Stimulated activated CD8-positive, alpha-beta memory T cell treated with anti-CD3 and anti-CD28 coated beads, Interleukin-7, amount 100 ng/mL, for 48 hours (primary cell): ENCODE data around the gene CCND3.
A peak's percentile ranks its signal among the peaks of the same experiment; 100 is the strongest.
"Not testable (repeated sequence)": the region's sequence is repeated elsewhere in the genome, so short reads cannot be mapped to it uniquely, and the experiment has no call there.

Source experiments
- DNase-seq, 2 donors: peaks; one replicate each; pipeline ENCODE4 v3.0.0-alpha.2; 2020; ENCODE audit warnings: low read depth in 1 of 2; ENCODE audit errors: extremely low read depth in 1 of 2

The CCND3 gene

DNA sequence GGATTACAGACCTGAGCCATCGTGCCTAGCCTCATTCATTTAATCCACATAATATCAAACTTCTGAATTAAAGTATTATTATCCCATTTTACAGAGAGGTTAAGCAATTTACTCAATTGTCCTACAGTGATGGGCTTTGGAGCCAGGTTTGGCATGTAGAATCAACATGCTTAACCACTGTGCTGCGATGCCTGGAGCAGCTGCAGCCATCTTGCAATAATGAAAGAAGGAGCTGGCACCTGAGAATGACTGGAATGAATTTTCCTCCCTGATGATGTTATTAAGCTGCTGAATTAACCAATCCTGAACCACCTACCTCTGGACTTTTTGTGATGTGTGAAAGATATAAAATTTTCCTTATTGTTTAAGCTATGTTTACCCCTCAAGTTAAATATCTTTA lies 13.1 kb upstream of the CCND3 start:
- no peak for DNase-seq

DNA sequence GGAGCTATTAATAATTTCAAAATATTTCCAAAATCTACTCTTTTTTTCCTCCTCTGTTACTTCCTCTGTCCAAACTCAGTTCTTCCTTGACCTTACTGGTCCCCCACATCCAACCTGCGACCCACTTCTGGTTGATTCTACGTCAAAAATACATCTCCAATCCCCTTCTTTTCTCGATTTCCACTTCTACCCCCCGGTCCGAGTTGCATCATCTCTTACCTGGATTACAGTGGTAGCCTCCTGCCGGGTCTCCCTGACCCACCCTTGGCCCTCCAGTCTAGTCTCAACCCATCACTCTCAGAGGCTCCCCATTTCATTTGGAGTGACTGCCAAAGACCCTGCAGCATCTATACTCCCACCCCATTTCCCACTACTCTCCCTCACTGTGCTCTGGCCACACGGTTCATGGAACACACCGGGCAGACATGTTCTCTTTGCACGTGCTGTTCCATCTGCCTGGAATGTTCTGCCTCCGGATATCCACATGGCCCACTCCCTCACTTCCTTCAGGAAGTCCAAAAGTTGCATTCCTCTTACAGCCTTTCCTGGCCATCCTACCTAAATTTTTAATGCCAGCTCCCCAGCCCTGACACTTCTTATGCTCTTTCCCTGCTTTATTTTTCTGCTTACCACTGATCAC lies 6.1 kb upstream of the CCND3 start:
- DNase-seq = no peak

DNA sequence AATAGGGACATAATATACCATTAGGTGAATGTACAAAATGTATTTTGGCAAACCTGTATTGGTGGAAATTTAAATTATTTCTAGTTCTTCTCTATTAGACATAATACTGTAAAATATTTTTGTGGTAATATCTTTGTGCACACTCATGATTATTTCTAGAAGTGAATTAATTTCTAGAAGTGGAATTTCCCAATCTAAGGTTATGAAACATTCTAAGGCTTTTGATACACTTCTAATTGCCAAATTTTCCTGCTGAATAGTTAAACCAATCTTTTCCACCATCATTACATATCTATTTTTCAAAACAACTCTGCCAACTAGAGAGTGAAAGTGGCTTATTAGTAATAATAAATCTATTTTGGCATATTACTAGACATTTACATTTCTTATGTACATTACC lies 1.8 kb upstream of the CCND3 start:
- DNase-seq = no peak

DNA sequence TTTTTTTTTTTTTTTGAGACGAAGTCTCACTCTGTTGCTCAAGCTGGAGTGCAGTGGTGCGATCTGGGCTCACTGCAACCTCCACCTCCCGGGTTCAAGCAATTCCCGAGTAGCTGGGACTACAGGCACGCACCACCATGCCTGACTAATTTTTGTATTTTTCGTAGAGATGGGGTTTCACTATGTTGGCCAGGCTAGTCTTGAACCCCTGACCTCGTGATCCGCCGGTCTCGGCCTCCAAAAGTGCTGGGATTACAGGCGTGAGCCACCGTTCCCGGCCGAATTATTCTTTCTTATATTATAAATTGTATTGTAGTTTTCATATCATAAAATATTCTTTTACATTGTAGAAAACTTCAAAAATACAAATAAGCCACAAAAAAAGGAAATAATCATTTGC lies 1.3 kb upstream of the CCND3 start:
- DNase-seq = not testable (repeated sequence)

DNA sequence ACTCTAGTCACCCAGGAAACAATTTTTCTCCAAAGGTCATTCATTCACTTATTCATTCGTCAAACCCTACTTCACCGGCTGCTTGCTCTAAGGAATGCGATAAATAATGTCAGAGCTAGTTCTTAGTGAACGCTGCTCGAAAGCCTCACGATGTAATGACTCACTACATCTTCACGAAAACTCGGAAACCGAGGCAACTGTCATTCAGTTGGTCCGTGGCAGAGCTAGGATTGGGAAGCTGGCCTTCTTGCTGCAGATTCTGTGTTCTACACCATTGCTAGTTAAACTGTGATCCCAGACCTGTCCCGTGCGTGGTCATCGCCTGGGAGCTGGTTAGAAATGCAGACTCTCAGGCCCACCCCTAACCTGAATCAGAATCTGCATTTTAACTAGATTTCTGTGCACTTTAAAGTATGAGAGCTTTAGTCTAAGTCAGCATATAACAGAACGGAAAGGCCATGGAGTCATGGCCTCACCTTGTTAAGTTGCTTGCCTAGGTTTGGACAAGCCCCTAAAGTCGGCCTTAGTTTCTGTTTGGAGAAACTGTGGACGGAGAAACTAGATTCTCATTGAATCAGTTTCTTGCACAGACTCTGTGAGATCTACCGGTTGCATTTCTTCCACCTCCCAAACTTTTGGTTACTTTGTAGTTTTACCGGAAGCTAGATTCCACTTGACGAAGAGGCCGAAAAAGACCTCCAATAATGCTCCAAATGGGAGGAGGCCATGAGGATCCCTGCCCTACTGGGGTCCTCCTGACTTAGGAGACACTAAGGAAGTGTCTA lies 651 bp upstream of the CCND3 start:
- no peak for DNase-seq

DNA sequence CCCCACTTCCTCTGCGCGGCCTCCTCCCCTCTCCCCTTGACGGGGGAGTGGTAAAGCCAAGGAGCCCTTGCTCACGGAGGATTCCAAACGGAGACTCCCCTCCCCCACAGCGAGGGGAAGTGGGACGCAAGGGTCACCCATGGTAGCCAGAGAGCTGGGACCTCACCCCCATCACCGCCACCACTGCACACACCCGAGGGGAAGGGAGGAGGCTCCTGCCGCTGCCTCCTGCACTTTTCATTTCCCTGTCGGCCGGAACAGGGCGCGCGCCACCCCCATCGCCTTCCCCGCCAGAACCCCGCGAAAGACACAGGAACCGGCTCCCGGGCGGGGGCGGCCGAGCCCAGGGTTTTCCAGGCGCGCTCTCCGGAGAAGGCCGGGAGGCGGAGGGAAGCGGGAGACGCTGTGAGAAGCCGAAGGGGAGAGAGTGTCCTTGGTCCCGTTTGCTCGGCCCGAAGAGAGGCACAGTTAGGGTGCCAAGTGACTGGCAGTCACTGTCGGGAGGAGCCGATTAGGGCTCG lies 789 bp downstream of the CCND3 start:
- peak; percentile 41 to 52 for DNase-seq

DNA sequence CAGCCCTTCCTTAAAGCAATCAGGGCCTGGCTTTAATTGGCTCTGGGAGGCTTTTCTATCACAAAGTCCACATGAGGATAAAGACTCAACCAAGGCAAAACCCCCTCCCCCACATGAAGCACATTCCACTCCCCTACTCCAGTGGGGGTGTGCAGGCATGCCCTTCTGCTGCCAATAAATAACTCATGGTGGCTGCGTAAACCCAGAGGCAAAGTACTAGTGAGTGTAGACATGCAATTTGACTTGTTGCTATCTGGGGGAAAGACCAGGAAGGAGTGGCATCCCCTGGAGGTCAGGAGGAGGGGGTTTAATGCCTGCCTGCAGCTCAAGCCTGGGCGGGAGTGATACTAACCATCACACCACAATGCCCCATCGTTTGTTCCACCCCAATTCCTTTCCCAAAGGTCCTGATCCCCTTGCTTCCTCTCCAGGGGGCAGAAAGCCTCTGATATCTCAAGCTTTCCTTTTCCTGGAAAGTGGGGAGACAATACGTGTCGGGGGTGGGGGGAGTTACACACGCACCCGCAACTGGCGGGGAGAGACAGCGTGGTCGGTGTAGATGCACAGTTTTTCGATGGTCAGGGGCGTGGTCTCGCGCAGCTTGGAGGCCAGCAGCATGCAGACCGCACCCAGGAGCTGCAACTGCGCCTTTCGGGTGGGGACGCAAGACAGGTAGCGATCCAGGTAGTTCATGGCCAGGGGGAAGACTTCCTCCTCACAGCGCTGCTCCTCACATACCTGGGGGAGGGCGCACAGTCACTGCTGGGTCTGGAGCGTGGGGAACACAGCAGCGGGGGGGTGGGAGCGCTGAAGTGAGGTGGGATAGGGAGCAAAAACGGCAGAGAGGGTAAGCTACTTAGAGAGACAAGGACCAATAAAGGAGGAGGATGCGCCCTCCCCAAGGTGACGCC lies 1.5 kb downstream of the CCND3 start:
- peak in 1 of 2 donors; percentile 56 for DNase-seq

DNA sequence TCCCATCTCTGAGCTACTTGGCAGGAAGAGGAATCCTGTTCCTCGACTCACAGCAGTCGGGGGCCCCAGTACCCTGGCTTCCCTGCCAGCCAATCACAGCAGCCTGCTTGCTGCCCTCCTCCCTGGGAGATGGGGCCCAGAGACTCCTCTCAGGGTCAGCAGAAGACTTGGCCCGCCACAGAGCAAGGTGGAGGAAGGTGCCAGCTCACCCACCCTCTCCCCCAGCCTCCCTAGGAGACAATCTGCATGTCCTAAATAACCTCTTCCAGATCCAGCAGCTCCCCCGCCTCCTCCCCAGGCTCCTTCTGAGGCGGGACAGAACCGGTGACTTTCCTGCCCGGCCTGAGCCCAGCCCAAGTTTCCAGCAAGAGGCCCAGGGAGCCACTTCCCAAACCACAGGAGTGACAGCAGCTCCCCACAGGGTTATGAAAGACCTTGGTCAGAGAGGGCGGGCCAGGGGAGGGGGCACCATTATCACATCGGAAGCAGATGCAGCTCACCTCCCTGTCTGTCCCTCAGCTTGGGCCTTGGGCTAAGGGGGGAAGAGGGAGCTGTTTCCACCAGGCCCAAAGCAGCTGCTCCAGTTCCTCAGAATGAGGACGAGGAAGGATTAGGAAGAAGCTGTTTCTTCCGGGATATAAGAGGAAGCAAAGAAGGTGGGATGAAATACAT lies 2.3 kb downstream of the CCND3 start:
- DNase-seq = peak in 1 of 2 donors; percentile 48

DNA sequence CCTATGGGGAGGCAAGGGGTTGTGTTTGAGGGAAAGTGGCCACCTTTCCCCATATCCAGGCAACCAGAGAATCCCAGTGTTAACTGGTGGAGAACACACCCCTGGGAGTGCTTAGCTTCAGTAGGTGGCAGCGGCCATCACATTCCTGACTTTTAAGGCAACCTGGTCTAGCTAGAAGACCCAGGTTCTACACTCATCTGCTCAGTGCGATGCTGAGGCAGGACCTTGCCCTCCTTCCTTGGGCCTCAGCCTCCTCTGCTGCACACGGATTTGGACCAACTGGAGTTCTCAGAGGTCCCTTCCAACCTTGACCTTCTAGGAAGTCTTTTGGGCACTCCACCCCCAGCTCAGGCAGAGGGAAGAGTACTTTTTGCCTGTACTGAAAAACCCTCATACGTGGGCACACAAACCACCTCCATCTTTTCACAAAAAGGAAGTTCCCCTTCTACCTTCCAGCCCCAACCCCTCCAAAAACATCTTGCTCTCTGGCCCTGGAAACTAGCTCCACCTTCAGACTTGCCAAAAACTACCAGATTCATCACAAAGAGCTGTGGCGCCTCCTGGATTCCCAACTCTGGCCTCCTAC lies 2.9 kb downstream of the CCND3 start:
- DNase-seq = no peak

DNA sequence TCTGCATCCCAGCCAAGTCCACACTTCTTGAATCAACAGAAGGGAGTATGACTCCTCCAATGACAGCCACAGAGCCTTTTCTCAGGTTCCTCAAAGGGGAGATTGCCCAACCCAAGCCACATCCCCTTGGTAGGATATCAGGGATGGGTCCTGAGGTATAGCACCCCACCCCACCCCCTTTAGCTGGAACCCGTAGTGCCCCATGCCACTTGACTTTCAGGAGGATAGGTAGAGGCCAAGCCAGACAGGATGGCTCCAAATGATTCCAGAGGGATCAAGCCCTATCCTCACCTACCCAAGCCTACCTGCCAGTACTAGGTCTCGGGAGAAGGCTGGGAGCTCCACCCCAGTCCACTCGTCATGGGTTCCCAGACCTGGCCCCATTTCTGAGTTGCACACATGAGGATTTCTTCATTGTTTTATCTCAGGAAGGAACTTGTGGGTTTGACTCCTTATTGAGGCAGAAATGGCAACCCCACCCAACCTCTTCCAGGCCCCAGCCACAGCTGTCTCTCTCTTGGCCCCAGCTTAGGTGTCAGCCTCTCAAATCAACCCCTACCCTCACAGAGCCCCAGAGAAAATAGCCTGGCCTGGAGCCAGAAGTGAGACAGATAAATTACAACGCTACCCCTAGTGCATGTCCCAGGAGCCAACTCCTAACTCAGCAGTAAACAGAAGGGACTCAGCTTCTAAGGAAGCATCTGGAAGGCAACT lies 3.6 kb downstream of the CCND3 start:
- no peak for DNase-seq

DNA sequence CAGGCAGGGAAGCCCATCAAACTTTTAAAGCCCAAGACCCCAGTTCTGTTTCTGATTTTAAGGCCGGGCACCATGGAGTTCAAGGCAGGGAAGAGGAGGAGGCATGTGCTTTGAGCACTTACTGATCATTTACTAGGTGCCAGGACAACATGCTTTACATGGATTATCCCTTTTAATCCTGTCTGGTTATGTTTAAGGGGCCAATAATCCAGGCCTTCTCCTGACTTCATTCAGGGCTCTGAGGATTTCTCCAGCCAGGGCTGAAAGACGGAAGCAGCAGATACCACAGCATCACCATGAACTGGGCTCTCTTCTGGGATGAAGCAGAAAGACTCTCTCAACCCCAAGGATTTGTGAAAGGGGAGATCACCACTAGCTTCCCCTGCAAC lies 4.1 kb downstream of the CCND3 start:
- no peak for DNase-seq

DNA sequence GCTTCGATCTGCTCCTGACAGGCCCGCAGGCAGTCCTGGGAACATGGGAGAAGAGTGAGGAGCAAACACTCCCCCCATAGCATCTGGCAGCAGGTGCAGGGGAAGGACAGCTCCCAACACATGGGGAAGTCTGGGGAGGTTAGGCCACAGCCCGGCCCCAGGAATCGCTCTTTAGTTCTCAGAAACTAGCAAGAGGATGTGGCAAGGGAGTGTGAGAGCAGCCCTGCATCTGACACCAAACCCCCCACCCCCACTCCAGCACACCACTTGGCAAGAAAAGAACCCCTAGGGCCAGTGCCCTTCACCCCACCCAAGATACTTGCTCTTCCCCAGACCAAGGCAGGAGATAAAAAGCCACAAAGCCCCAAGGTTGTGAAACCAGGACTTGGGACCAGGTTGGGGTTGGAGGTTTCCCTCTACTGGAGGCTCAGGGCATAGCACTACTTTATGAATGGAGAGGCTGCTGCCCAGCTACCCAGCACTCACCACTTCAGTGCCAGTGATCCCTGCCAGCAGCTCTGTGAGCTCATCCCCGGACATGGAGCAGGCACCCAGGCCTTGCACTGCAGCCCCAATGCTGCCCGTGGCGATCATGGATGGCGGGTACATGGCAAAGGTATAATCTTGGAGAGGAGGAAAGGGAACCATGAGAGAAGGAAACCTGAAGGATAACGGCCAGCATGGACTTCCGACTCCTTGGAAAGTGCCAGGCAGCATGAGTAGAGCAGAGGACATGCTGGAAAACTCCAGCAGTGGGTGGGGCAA lies 5.4 kb downstream of the CCND3 start:
- peak; percentile 72 to 86 for DNase-seq

DNA sequence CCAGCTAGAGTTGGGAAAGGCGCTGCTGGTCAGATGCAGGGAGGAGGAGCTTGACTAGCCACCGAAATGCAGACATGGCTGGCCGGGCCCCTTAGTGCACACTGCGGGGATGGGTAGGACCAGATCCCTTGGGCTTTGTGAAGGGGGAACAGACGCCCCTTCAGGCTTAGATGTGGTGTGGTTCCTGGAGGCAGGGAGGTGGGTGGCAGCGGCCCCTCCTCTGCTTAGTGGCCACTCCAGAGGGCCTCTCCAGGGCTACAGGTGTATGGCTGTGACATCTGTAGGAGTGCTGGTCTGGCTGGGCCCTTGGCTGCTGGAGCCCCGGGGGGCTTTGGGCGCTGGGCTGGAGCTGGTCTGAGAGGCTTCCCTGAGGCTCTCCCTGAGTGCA lies 5.9 kb downstream of the CCND3 start:
- DNase-seq = no peak

DNA sequence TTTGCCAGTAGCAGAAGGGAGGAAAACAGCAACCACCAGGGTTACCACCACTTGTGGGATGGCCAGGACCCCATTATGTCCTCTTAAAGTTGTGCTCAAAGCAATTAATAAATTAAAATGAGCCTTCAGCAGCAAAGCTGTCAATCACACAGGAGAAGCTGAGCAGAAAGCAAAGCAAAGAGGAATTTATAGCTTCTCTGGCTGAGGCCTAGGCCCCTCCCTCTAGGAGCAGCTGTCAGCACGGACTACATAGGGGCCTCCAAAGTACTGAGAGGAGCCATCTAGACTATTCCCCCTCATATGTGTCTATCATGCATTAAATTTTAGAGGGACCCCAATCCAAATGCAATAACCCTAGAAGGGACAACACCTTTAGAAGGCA lies 6.4 kb downstream of the CCND3 start:
- no peak for DNase-seq

DNA sequence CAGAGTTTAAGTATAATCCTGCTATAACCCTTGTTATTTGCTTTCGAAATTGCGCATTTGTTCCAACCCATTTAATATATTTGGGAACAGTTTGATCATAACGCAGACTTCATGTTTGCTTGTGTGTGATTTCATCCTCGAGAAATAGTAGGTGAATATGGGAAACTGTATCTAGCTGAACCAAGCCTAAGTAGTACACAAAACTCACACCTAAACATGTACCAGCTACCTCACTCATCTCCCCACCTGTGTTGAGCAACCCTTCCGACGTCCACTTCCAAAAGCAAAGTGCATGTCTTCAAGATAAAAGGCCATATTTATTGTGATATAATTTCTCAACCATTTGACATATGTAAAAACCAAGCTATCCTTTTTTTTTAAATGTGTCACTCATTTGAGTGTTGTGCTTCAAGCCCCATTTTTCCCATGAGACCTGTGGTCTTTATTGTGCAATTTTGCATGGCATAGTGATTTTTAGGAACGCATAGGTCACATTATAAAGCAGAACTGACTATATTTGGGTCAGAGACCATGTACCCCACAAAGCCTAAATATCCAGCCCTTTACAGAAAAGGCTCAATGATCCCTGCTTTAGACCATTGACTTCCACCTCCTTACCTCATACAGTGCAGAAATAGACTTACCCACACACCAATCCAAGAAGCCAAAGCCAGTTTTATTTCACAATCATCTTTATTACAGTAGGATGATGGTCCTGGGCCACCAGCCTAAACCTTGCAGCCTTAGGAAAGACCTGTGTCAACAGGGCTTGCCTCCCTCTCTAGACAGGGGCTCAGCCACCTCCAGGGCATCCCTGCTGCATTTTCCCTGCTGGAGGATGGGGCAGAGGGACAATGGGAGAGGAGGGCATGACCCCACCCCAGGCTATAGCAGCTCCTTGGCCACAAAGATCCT lies 7.1 kb downstream of the CCND3 start:
- no peak for DNase-seq

DNA sequence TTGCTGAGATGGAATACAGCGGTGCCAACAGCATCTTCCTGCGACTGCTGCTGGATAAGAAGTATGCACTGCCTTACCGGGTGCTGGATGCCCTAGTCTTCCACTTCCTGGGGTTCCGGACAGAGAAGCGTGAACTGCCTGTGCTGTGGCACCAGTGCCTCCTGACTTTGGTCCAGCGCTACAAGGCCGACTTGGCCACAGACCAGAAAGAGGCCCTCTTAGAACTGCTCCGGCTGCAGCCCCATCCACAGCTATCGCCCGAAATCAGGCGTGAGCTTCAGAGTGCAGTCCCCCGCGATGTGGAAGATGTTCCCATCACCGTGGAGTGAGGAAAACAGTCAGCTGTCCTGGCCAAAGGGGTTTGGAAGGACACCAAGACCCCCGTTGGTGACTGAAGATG lies 9.2 kb downstream of the CCND3 start:
- DNase-seq = no peak

DNA sequence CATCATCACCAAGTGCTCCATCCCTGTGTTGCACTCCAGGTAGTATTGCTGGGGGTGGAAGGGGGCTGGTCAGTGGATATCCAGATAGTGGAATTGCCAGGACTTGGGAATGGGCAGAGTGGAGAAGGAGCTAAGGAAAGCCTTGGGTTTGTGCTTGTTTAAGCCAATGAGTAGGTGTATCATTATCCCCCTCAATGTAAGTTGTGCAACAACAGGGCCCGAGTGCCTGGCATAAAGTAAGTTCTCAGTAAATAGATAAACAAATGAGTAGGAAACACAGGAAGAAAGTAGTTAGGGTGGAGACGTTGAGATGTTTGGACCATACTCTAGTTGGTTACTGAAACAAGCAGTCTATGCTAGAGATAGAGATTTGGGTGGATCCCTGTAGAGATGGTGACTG lies 9.8 kb downstream of the CCND3 start:
- DNase-seq = no peak

DNA sequence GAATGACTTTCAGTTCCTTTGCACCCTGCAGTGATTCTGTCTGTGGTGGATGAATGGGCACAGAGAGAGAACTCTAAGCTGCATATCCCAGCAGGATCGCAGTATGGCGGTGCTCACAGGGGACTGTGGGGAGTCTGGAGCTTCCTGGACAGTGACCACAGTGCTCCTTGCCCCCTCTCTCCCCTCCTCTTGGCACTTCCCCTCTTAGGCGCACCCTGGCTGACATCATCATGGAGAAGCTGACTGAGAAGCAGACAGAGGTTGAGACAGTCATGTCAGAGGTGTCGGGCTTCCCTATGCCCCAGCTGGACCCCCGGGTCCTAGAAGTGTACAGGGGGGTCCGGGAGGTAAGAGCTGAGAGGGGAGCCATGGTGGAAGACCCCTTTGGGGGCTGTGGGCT lies 11.7 kb downstream of the CCND3 start:
- no peak for DNase-seq
